GM23338 (cell line): ENCODE measurements around the gene XG.

Experiments used
- CREB1 ChIP-seq: fragments of 250-450 bp; sonication (Bioruptor Pico); IDR thresholded peaks from 2 replicates; pipeline ENCODE4 v1.5.0; 2020; ENCODE audit warnings: low read depth, mild to moderate bottlenecking, moderate library complexity
- EZH2 ChIP-seq: fragments of 200-600 bp; sonication (generic); IDR thresholded peaks from one replicate; pipeline ENCODE4 v1.8.0; 2017; ENCODE audit warnings: antibody characterized with exemption, mild to moderate bottlenecking, low read depth; ENCODE audit not compliant: unreplicated experiment
- EZH2phosphoT487 ChIP-seq: fragments of 200-600 bp; sonication (generic); IDR thresholded peaks from one replicate; pipeline ENCODE4 v1.8.1; 2018; ENCODE audit warnings: antibody characterized with exemption; ENCODE audit not compliant: unreplicated experiment
- JUNB ChIP-seq: IDR thresholded peaks from one replicate; pipeline ENCODE4 v1.6.1; 2016; ENCODE audit warnings: antibody characterized with exemption; ENCODE audit not compliant: unreplicated experiment
- POLR2AphosphoS5 ChIP-seq: IDR thresholded peaks from 2 replicates; pipeline ENCODE4 v1.6.1; 2016; ENCODE audit warnings: antibody characterized with exemption, low read depth
- STAT1 ChIP-seq: IDR thresholded peaks from one replicate; pipeline ENCODE4 v1.6.1; 2016; ENCODE audit warnings: antibody characterized with exemption; ENCODE audit not compliant: unreplicated experiment
- ZNF114 ChIP-seq: fragments of 250-450 bp; sonication (Bioruptor Pico); IDR thresholded peaks from 2 replicates; pipeline ENCODE4 v1.5.0; 2020; ENCODE audit warnings: mild to moderate bottlenecking, moderate library complexity
- ZNF331 ChIP-seq: fragments of 250-450 bp; sonication (Bioruptor Pico); IDR thresholded peaks from 2 replicates; pipeline ENCODE4 v1.5.0; 2020; ENCODE audit warnings: low read depth, mild to moderate bottlenecking, moderate library complexity
- TF ChIP-seq, protein P1 (sequence below), 2 experiments: fragments of 200-600 bp in 1 of 2; sonication (generic) in 1 of 2; conservative IDR thresholded peaks; 2 replicates each; pipeline versions ENCODE4 v1.5.1 to v1.6.1; 2016 to 2017; ENCODE audit warnings: antibody characterized with exemption in 2 of 2, low read depth in 2 of 2, mild to moderate bottlenecking in 2 of 2, moderate library complexity in 1 of 2
- TF ChIP-seq, protein P2 (sequence below): IDR thresholded peaks from one replicate; pipeline ENCODE4 v1.6.1; 2018; ENCODE audit warnings: antibody characterized with exemption; ENCODE audit not compliant: unreplicated experiment
- TF ChIP-seq, protein P3 (sequence below): IDR thresholded peaks from 2 replicates; pipeline ENCODE4 v1.6.1; 2016; ENCODE audit warnings: antibody characterized with exemption

DNA sequence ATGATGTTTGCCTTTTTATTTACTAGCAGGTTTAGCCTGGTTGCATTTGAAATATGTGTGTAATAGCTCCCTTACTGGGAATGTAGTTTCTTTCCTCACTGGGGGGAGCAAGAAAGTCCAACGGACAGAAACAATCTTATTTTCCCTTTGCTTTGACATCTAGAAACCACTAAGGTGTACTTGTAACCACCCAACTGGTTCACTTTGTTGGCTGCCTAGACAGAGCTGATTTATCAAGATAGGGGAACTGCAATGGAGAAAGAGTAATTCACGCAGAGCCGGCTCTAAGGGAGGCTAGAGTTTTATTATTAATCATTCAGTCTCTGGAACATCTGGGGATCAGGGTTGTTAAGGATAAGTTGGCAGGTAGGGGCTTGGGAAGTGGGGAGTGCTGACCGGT lies 30.3 kb downstream of the XG start:
- TF ChIP-seq, protein P1, sequence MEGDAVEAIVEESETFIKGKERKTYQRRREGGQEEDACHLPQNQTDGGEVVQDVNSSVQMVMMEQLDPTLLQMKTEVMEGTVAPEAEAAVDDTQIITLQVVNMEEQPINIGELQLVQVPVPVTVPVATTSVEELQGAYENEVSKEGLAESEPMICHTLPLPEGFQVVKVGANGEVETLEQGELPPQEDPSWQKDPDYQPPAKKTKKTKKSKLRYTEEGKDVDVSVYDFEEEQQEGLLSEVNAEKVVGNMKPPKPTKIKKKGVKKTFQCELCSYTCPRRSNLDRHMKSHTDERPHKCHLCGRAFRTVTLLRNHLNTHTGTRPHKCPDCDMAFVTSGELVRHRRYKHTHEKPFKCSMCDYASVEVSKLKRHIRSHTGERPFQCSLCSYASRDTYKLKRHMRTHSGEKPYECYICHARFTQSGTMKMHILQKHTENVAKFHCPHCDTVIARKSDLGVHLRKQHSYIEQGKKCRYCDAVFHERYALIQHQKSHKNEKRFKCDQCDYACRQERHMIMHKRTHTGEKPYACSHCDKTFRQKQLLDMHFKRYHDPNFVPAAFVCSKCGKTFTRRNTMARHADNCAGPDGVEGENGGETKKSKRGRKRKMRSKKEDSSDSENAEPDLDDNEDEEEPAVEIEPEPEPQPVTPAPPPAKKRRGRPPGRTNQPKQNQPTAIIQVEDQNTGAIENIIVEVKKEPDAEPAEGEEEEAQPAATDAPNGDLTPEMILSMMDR (conservative IDR thresholded peaks at IDR 0.05; ENCODE audit: low read depth in 2 of 2), result no peak
- no peak for TF ChIP-seq POLR2AphosphoS5
- TF ChIP-seq JUNB, result no peak
- TF ChIP-seq ZNF331 (CRISPR knock-in tag), result no peak
- no peak for TF ChIP-seq EZH2
- no peak for TF ChIP-seq EZH2phosphoT487
- TF ChIP-seq, protein P2, sequence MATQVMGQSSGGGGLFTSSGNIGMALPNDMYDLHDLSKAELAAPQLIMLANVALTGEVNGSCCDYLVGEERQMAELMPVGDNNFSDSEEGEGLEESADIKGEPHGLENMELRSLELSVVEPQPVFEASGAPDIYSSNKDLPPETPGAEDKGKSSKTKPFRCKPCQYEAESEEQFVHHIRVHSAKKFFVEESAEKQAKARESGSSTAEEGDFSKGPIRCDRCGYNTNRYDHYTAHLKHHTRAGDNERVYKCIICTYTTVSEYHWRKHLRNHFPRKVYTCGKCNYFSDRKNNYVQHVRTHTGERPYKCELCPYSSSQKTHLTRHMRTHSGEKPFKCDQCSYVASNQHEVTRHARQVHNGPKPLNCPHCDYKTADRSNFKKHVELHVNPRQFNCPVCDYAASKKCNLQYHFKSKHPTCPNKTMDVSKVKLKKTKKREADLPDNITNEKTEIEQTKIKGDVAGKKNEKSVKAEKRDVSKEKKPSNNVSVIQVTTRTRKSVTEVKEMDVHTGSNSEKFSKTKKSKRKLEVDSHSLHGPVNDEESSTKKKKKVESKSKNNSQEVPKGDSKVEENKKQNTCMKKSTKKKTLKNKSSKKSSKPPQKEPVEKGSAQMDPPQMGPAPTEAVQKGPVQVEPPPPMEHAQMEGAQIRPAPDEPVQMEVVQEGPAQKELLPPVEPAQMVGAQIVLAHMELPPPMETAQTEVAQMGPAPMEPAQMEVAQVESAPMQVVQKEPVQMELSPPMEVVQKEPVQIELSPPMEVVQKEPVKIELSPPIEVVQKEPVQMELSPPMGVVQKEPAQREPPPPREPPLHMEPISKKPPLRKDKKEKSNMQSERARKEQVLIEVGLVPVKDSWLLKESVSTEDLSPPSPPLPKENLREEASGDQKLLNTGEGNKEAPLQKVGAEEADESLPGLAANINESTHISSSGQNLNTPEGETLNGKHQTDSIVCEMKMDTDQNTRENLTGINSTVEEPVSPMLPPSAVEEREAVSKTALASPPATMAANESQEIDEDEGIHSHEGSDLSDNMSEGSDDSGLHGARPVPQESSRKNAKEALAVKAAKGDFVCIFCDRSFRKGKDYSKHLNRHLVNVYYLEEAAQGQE, result no peak
- no peak for TF ChIP-seq CREB1 (CRISPR knock-in tag)
- TF ChIP-seq STAT1, result no peak
- TF ChIP-seq, protein P3, sequence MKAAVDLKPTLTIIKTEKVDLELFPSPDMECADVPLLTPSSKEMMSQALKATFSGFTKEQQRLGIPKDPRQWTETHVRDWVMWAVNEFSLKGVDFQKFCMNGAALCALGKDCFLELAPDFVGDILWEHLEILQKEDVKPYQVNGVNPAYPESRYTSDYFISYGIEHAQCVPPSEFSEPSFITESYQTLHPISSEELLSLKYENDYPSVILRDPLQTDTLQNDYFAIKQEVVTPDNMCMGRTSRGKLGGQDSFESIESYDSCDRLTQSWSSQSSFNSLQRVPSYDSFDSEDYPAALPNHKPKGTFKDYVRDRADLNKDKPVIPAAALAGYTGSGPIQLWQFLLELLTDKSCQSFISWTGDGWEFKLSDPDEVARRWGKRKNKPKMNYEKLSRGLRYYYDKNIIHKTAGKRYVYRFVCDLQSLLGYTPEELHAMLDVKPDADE, result no peak
- no peak for TF ChIP-seq ZNF114 (CRISPR knock-in tag)
